Cerebellar nuclear complex (tissue), 1 donor: ENCODE measurements around the gene SERPIND1.
"Not testable (repeated sequence)": the region's sequence is repeated elsewhere in the genome, so short reads cannot be mapped to it uniquely, and the experiment has no call there.

Experiments
- DNase-seq, 2 experiments: peaks; one replicate each; lab custom pipeline; 2025; lab: John Stamatoyannopoulos, UW

SERPIND1 gene

DNA sequence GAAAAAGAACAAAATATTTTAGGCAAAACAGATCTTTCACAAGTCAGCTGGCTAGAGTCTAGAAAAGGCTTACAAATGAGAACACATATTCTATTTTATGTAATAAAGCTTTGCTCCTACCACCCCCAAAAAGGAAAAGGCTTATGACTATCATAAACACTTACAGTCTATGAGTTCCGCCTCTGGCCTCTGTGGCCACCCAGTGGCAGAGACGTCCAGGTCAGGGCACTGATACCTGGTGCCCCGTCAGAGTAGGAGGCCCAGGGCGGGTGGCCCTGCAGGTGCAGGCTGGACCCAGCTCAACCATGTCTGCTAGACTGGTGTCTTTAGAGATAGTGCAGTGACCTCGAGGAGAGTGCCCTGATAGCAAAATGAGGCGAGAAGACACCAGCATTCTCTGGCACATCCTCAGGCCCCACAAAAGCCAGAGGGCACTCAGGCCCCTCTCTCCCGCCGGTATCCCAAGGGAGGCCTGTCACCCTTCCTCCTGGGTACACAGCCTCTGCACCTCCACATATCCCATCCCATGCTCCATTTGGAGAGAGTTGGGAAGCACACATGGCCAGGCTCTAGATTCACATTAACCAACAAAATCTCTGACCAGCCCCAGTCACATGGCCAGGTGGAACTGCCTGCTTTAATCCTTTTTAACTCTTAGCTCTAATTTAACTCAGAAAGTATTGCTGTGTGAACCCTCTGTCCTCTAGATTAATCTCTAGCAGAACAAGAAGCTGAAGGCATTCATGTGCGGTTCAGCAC is 27.3 kb upstream of the SERPIND1 start:
- no peak for DNase-seq

DNA sequence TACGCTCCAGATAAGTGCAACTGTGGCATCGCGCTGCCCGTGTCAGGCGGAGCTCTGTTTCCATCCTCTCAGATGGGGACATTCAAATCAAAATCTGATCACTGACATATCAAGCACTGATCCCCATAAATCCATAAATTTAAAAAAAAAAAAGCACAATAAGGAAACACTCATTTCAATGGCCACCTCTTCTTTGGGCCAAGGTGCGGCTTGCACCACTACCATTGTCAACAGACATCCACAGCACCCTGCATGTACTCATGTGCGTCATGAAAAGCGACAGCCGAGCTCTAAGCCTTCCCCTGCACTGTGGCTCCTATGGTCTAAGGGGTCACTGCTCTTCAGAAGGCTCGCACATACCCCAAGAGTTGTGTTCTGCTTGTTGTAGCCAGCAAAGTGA is 26.7 kb upstream of the SERPIND1 start:
- no peak for DNase-seq

DNA sequence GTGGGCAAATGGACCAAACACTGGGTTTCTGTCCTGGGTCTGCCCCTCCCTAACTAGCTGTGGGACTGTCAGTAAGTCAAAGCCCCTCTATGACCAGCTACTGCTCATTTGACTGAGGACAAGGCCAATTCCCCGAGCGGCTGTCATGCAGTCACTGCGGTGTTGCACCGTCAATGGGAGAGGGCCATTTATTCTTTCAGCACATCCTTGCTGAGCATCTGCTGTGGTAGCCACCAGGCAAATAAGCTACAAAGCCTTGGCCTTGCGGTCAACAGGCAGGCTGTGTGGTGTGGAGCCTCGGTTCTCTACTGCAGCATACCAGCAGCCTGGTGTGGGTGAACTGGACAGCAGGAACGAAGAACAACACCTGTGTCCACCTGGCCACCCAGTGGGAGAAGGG is 25.8 kb upstream of the SERPIND1 start:
- DNase-seq: no peak

DNA sequence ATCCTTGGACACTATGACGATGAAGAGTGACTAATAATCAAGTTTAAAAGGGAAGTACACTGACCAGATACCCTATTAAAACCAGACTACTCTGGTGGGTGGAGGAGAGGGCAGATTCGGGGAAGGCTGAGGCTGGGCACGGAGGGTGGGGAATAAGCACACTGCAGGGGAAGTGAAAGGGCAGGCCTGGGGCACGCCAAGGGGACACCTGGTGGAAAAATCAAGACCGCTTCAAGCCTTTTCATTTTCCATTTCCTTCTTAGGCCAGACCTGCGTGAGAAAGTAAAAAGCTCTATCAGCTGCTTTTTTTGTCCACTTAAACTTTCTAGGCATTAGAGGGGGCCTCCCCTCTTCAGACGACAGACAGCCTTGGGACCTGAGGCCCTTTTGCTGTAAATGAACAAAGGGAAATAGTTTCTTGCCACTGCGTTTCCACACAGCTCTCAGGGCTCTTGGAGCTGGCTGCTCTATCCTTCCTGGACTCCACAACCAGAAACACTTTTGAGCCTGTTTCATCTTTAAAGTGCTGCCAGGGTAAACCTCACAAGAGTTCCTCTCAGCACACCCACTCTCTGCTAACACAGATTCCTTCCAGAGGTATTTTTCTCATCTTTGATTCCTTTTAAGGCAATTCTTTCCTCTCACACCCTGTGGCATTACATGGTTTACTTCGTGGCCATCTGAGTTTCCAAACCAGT is 25.0 kb upstream of the SERPIND1 start:
- no peak for DNase-seq

DNA sequence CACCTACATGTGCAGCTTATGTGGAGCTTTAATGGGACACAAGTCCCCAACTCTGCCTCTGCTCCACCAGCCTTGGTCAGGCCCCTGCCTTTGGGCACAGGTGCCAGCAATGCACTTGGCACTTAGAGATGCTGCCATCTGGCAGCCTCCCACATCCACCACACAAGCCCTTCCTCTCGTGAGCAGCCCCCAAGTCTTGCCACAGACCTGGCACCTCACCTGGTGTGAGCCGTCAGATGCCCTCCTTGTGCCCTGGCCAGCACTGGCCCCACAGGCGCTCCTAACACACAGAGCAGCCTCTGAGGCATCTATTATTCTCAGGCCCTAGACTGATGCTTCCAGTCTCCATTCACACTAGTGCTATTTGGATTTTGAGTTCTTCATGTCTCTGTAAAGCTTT is 24.5 kb upstream of the SERPIND1 start:
- DNase-seq: peak in 1 of 2 experiments; percentile 3

GRCh38 chr22:20750461-20751184 is 23.3 kb upstream of the SERPIND1 start:
- DNase-seq: peak in 1 of 2 experiments; percentile 1

DNA sequence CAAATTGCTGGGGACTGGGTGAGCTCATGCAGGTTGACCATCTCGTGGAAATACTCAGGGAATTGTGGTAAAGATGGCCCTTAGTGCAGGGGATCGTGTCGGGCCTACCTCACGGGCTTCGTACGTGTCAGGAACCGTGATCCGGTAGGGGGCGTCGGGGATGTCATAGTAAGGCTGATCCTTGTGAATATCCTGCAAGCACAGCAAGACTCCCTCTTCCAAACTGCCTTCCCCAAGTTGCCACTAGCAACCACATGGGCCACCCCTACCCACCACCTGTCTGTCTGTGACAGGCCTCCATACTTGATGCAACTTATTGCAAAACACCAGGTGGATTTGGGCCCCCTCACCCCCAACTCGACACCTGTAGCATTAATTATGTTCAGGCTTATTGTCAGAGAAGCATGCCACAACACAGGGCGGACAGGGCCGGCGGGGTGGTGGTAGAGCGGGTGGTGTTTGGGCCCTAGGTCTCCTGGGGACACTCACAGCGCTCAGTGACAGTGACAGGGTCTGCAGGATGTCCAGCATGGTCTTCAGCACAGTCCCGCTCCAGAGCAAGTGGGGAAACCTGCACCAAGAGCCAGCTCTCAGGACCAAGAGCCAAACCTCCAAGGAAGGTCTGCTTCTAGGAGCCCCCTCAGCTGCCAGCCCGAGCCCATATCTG is 22.6 kb upstream of the SERPIND1 start:
- DNase-seq: no peak

GRCh38 chr22:20752104-20752741 is 21.7 kb upstream of the SERPIND1 start:
- DNase-seq: no peak

- no peak for DNase-seq
These were observed 21.0 kb upstream of the SERPIND1 start for GRCh38 chr22:20752873-20753272.

DNA sequence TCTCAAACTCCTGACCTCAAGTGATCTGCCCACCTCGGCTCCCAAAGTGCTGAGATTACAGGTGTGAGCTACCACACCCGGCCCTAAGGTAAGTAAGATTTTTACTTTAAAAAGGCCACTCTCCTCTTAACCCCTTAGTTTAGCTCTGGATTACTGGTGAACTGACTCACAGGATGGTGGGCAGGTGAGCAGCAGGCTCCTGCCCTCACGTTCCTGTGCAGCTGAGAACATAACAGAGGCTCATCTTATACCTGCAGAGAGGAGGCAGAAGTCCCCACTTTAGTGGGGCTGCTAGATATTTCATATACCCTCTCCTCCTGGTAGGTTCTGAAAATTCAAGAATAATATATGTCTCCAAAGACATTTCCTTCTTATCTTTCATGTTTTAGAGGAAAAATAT is 17.1 kb upstream of the SERPIND1 start:
- no peak for DNase-seq

DNA sequence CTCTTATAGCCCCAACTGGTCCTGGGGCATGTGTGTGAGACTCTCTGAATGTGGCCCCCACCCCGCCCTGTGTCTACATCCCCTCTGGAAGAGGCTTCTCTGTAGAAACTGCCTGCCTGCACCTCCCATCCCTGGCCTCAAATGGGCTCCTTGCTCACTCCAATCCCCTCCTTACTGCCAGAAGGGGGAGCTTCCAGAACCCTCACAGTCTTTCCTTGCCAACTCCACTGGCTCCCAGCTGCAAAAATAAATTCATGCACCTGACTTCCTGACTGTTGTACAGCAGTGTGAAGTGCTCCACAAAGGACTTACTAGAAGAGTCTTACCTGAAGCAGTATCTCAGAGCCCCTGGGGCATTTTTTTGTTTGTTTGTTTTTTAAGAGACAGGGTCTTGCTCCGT is 15.2 kb upstream of the SERPIND1 start:
- DNase-seq: no peak

DNA sequence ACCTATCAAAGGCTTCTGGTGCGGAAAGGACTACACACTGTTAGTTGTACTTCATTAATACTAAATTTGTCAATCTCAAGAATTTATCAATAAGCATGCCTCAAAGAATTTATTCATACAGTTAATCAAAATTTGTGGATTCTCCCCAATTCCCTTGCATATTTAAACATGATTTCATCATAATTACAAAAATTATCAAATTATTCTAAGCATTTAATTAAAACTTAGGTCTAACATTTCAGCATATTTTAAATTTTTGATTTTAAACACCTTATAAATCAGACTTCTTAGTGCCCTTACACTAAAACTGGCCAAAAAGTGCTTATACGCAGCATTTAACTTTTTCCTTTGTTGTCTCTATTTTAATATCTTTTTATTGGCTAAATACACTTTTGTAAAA is 13.8 kb upstream of the SERPIND1 start:
- no peak for DNase-seq

GRCh38 chr22:20761536-20761935 is 12.4 kb upstream of the SERPIND1 start:
- DNase-seq: no peak

DNA sequence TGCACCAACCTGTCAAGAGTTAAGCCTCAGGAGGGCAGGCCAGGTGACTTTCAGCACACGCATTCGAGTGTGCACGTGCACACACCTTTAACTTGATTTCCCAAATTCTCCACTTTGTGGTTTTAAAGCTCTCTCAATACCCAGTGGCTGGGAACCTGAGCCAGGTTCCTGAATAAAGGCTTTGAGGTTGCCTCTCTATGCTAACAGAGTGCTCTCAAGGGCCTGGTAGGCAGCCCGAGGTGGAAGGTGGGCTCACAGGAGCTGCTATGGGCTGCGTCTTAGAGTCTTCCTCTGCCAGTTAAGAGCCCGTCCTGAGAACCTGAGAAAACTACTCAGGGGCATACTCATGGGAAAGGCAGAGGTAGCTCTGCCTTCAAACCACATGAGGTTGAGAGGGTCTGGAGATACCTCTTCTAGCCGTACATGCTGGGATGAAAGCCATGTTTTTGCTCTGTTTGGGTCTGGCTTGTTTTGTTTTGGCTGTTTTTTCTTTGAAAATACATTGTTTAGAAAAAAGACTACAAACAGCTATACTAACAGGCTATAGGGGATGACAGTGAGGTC is 11.6 kb upstream of the SERPIND1 start:
- DNase-seq: no peak

DNA sequence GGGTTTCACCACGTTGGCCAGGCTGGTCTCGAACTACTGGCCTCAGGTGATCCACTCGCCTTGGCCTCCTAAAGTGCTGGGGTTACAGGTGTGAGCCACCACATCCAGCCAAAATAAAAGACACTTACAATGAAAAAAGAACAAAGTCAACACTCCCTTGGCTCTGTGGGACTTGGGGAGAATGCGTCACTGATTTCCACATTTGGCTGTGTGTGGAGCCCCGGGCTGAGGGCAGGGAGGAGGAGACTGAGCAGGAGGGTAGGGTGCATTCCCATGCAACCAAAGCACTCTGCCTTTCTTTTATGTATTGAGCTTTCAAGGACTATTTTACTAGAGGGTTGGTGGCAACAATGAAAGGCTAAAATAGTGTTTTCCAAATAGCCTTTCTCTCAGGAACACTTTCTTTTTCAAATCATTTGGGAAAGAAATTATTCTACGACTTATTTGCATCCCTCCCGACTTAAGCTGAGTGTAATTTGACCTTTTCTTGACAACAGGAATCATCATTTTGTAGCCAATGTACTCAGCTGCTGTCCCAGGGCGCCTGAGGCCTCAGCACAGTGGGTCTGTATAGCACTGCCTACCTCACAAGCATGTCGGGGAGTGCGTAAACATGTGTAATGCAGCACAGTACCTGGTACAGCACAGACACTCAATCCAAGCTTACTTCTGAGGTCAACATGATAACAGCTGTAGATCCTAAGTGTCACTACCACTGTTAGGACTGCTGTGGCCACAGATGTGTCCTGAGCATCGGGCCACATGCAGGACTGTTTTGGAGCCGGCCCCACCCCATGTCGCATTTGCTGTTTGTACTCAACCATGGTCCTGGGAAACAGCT is 10.1 kb upstream of the SERPIND1 start:
- no peak for DNase-seq

DNA sequence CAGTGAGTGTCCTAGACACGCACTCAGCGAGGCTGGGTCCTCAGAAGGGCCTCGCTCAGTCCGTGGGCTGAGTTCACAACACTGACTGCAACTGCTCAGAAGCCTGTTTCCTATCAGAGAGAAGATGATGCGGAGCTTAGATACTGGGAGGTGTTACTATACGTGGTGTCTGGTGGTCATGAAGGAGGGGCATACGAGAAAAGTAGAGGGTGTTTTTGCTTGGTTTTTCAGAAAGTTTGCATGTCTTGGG is 9.5 kb upstream of the SERPIND1 start:
- DNase-seq: no peak

DNA sequence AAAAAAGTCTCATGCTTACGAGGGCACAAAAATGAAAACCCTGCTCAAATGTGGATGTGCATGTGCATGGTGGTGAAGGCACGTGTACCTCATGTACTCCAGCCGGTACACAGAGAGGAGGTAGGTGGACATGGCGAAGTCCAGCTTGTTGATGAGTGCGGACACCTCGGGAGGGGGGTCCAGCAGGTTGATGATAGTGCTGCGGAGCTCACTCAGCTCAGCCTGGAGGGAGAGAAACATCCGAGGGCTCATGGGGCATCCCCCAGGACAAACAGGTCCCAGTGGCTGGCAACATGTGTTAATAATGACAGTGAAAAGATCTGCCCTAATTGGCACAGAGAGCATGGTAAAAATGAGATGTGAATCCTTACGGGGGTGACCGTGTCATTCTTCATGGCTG is 9.2 kb upstream of the SERPIND1 start:
- no peak for DNase-seq

DNA sequence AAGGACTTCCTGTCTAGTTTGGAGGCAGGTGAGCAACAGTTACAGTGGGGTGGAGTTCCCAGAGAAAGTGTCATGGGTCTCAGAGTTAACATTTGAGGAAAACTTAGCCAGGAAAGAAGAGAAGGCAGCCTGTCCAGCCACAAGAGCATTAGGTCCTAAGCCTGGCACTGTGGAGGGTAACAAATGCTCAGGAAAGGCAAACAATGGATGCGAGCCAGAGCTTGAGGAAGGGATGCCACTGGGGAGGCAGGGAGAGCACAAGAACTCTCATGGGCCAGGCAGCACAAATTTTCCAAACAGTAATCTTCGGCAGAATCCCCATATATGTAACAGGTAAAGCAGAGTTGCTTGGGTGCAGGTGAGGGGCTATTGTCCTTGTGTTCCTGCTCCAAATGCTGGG is 8.0 kb upstream of the SERPIND1 start:
- no peak for DNase-seq

DNA sequence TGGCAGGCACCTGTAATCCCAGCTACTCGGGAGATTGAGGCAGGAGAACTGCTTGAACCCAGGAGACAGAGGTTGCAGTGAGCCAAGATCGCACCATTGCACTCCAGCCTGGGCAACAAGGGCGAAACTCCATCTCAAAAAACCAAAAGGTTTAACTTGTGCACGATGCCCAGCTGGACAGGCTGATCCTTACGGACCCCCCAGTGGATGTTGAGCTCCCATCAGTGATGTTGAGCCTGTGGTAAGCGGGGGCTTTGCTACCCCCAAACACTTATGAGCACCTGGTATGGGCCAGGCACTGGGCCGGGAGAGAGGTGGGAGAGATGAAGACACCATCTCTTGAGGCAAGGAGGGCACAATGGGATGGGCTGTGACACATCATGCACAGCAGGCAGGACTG is 7.4 kb upstream of the SERPIND1 start:
- no peak for DNase-seq

DNA sequence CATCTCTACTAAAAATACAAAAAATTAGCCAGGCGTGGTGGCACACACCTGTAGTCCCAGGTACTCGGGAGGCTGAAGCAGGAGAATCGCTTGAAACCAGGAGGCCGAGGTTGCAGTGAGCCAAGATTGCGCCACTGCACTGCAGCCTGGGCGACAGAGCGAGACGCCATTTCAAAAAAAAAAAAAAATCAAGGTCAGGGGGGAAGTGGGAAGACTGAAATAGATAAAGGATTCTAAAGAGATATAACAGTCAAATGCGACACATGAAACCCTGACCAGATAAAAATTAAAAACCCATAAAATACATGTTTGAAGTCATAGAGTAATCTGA is 4.5 kb upstream of the SERPIND1 start:
- not testable (repeated sequence) for DNase-seq
